H1 (cell line): ENCODE data around the gene RHBDL2. TPM values are rescaled to one million over a fixed set of nuclear protein-coding genes. Genes with fewer than 3 reads are reported as not detected.

ENCODE experiments used
- CTCF ChIA-PET: fragments of 300-600 bp; sonication (Branson Sonifier 250); formaldehyde crosslinking; loops from one replicate; lab custom pipeline; 2021; ENCODE audit not compliant: partially characterized antibody; lab: Charles Lee
- POLR2A ChIA-PET: fragments of 300-600 bp; sonication (Branson Sonifier 250); formaldehyde crosslinking; loops from one replicate; lab custom pipeline; 2021; ENCODE audit warnings: inconsistent platforms; ENCODE audit not compliant: partially characterized antibody; lab: Charles Lee
- DNase-seq, 2 experiments: peaks; one replicate each; pipeline versions ENCODE4 v3.0.0 to v3.0.0-alpha.2; 2010 to 2022; ENCODE audit warnings: low spot score in 2 of 2, low read depth in 1 of 2, mixed read lengths in 1 of 2
- FAIRE-seq: peaks from 2 replicates; lab custom pipeline; 2011; peaks lifted over from hg19 to GRCh38; lab: Jason Lieb, UNC
- H2AFZ ChIP-seq: 2 replicates; pipeline ENCODE4 v1.8.1; 2012; ENCODE audit warnings: low read length, inconsistent platforms
- H2AK5ac ChIP-seq: 2 replicates; pipeline ENCODE4 v1.6.1; 2013; ENCODE audit warnings: low read depth, low read length
- H2BK120ac ChIP-seq: replicated peaks from 2 replicates; pipeline ENCODE3; 2013; ENCODE audit warnings: low read depth, low read length, inconsistent platforms
- H2BK12ac ChIP-seq: 2 replicates; pipeline ENCODE4 v1.6.1; 2013; ENCODE audit warnings: low read depth, low read length
- H2BK15ac ChIP-seq: 2 replicates; pipeline ENCODE4 v1.6.1; 2013; ENCODE audit warnings: low read length
- H2BK20ac ChIP-seq: 2 replicates; pipeline ENCODE4 v1.6.1; 2013; ENCODE audit warnings: low read length
- H2BK5ac ChIP-seq: 2 replicates; pipeline ENCODE4 v1.6.1; 2013; ENCODE audit warnings: low read depth, low read length
- H3K14ac ChIP-seq: 2 replicates; pipeline ENCODE4 v1.6.1; 2013; ENCODE audit warnings: inconsistent platforms; ENCODE audit not compliant: insufficient read length
- H3K18ac ChIP-seq: 2 replicates; pipeline ENCODE4 v1.6.1; 2013; ENCODE audit warnings: low read length; ENCODE audit errors: extremely low read depth
- H3K23ac ChIP-seq: 2 replicates; pipeline ENCODE4 v1.6.1; 2013; ENCODE audit warnings: inconsistent platforms; ENCODE audit not compliant: insufficient read length
- H3K23me2 ChIP-seq: 2 replicates; pipeline ENCODE4 v1.6.1; 2013; ENCODE audit warnings: low read depth, low read length
- H3K27ac ChIP-seq: 2 replicates; pipeline ENCODE4 v1.6.1; 2011; ENCODE audit warnings: low read depth, low read length, inconsistent platforms
- H3K27me3 ChIP-seq, 4 experiments: replicated peaks in 1 of 4; 1 replicate in 1 of 4; 2 replicates in 3 of 4; pipeline versions ENCODE4 v1.6.1 to v1.8.1; 2011 to 2013; ENCODE audit warnings: low read length in 3 of 4, mild to moderate bottlenecking in 3 of 4, inconsistent platforms in 2 of 4, mixed read lengths in 2 of 4, moderate library complexity in 1 of 4; ENCODE audit not compliant: control insufficient read depth in 3 of 4, insufficient read depth in 3 of 4; ENCODE audit errors: extremely low read depth in 1 of 4
- H3K36me3 ChIP-seq, 4 experiments: 2 replicates each; pipeline versions ENCODE4 v1.6.1 to v1.8.1; 2011 to 2013; ENCODE audit warnings: mild to moderate bottlenecking in 4 of 4, low read length in 3 of 4, moderate library complexity in 2 of 4, control low read depth in 1 of 4, inconsistent platforms in 1 of 4; ENCODE audit not compliant: insufficient read depth in 4 of 4, control insufficient read depth in 2 of 4
- H3K4ac ChIP-seq: replicated peaks from 2 replicates; pipeline ENCODE3; 2013; ENCODE audit warnings: low read length, low read depth, mixed read lengths, inconsistent platforms; ENCODE audit not compliant: insufficient read length
- H3K4me1 ChIP-seq, 4 experiments: replicated peaks in 1 of 4; 1 replicate in 1 of 4; 2 replicates in 3 of 4; pipeline versions ENCODE4 v1.6.1 to v1.8.1; 2011 to 2013; ENCODE audit warnings: low read length in 3 of 4, inconsistent platforms in 2 of 4, mixed read lengths in 1 of 4; ENCODE audit not compliant: insufficient read depth in 4 of 4, control insufficient read depth in 3 of 4
- H3K4me2 ChIP-seq, 2 experiments: 2 replicates each; pipeline versions ENCODE4 v1.6.1 to v1.8.1; 2011 to 2013; ENCODE audit warnings: low read depth in 2 of 2, low read length in 2 of 2, control low read depth in 1 of 2, inconsistent platforms in 1 of 2, mild to moderate bottlenecking in 1 of 2; ENCODE audit not compliant: insufficient read depth in 1 of 2
- H3K4me3 ChIP-seq, 4 experiments: fragments of 200-600, 300-600 bp in 1 of 4; sonication (generic), shearing (Covaris generic), sonication (Bioruptor Twin) in 1 of 4; 2 replicates each; pipeline versions ENCODE4 v1.5.1 to v1.8.1; 2011 to 2016; ENCODE audit warnings: low read length in 4 of 4, low read depth in 3 of 4, control low read depth in 2 of 4, inconsistent platforms in 2 of 4, mild to moderate bottlenecking in 2 of 4, mixed read lengths in 1 of 4, moderate library complexity in 1 of 4; ENCODE audit not compliant: insufficient read depth in 2 of 4; ENCODE audit errors: extremely low read depth in 1 of 4
- H3K56ac ChIP-seq: replicated peaks from 2 replicates; pipeline ENCODE3; 2013; ENCODE audit warnings: low read depth, mild to moderate bottlenecking, mixed read lengths, low read length, inconsistent platforms; ENCODE audit not compliant: insufficient read length
- H3K79me1 ChIP-seq: 2 replicates; pipeline ENCODE4 v1.6.1; 2013; ENCODE audit warnings: low read depth, low read length, control low read depth
- H3K79me2 ChIP-seq, 2 experiments: 2 replicates each; pipeline versions ENCODE4 v1.6.1 to v1.8.1; 2012 to 2013; ENCODE audit warnings: low read length in 2 of 2, mild to moderate bottlenecking in 2 of 2, inconsistent platforms in 1 of 2; ENCODE audit not compliant: insufficient read depth in 2 of 2, control insufficient read depth in 1 of 2
- H3K9ac ChIP-seq, 4 experiments: replicated peaks in 1 of 4; 1 replicate in 1 of 4; 2 replicates in 3 of 4; pipeline versions ENCODE4 v1.6.1 to v1.8.1; 2011 to 2013; ENCODE audit warnings: low read depth in 3 of 4, low read length in 3 of 4, control low read depth in 2 of 4, mild to moderate bottlenecking in 2 of 4, moderate library complexity in 2 of 4, inconsistent platforms in 1 of 4; ENCODE audit errors: extremely low read depth in 1 of 4
- H3K9me3 ChIP-seq, 2 experiments: 2 replicates each; pipeline versions ENCODE4 v1.6.1 to v1.8.1; 2012 to 2013; ENCODE audit warnings: mild to moderate bottlenecking in 2 of 2, moderate library complexity in 2 of 2, control low read depth in 1 of 2, inconsistent platforms in 1 of 2, low read depth in 1 of 2, low read length in 1 of 2, mixed read lengths in 1 of 2; ENCODE audit not compliant: insufficient read depth in 2 of 2
- H4K20me1 ChIP-seq, 2 experiments: replicated peaks in 1 of 2; 2 replicates each; pipeline versions ENCODE3 to v1.8.1; 2011 to 2013; ENCODE audit warnings: inconsistent platforms in 2 of 2, low read length in 2 of 2, mild to moderate bottlenecking in 1 of 2; ENCODE audit not compliant: insufficient read depth in 2 of 2, control insufficient read depth in 1 of 2
- H4K5ac ChIP-seq: 2 replicates; pipeline ENCODE4 v1.6.1; 2013; ENCODE audit warnings: low read length, low read depth, mixed read lengths, inconsistent platforms; ENCODE audit not compliant: insufficient read length
- H4K8ac ChIP-seq: 2 replicates; pipeline ENCODE4 v1.8.0; 2013; ENCODE audit warnings: mild to moderate bottlenecking, moderate library complexity, low read length, inconsistent platforms; ENCODE audit not compliant: insufficient read depth; ENCODE audit errors: extremely low read depth
- H4K91ac ChIP-seq: replicated peaks from 2 replicates; pipeline ENCODE3; 2013; ENCODE audit warnings: low read length, mixed read lengths, inconsistent platforms; ENCODE audit not compliant: insufficient read length
- BACH1 ChIP-seq: IDR thresholded peaks from 2 replicates; pipeline ENCODE4 v1.6.1; 2012; ENCODE audit warnings: low read length, improper control_type of control experiment
- CBX8 ChIP-seq: fragments of 300-800, 300-1000 bp; sonication (generic); IDR thresholded peaks from 2 replicates; pipeline ENCODE4 v1.7.1; 2016; ENCODE audit warnings: low read depth, low read length, borderline replicate concordance
- CEBPB ChIP-seq: IDR thresholded peaks from 2 replicates; pipeline ENCODE4 v1.6.1; 2012; ENCODE audit warnings: low read depth, low read length
- CTBP2 ChIP-seq: IDR thresholded peaks from 2 replicates; pipeline ENCODE4 v1.7.0; 2011; ENCODE audit warnings: borderline replicate concordance, mild to moderate bottlenecking, moderate library complexity, mixed read lengths, low read length; ENCODE audit not compliant: insufficient read depth, insufficient read length
- EGR1 ChIP-seq: IDR thresholded peaks from 2 replicates; pipeline ENCODE4 v1.6.1; 2011; ENCODE audit warnings: low read depth, low read length, borderline replicate concordance
- GABPA ChIP-seq: IDR thresholded peaks from 2 replicates; pipeline ENCODE4 v1.6.1; 2011; ENCODE audit warnings: mild to moderate bottlenecking, low read length, moderate library complexity, borderline replicate concordance; ENCODE audit not compliant: insufficient read depth
- JUND ChIP-seq: IDR thresholded peaks from 2 replicates; pipeline ENCODE4 v1.6.1; 2011; ENCODE audit warnings: mild to moderate bottlenecking, improper control_type of control experiment, low read length
- MAFK ChIP-seq: IDR thresholded peaks from 2 replicates; pipeline ENCODE4 v1.6.1; 2012; ENCODE audit warnings: low read depth, mild to moderate bottlenecking, improper control_type of control experiment, low read length
- POLR2A ChIP-seq, 2 experiments: IDR thresholded peaks; 1 replicate in 1 of 2; 2 replicates in 1 of 2; pipeline ENCODE4 v1.6.1; 2011; ENCODE audit warnings: low read depth in 2 of 2, low read length in 2 of 2, mild to moderate bottlenecking in 2 of 2; ENCODE audit errors: control extremely low read depth in 1 of 2
- POU5F1 ChIP-seq: IDR thresholded peaks from 2 replicates; pipeline ENCODE4 v1.6.1; 2011; ENCODE audit warnings: low read depth, mild to moderate bottlenecking, low read length, moderate library complexity
- SP2 ChIP-seq: IDR thresholded peaks from 2 replicates; pipeline ENCODE4 v1.6.1; 2012; ENCODE audit warnings: mild to moderate bottlenecking, low read length, inconsistent platforms
- TBP ChIP-seq: IDR thresholded peaks from 2 replicates; pipeline ENCODE4 v1.6.1; 2011; ENCODE audit warnings: low read depth, low read length, improper control_type of control experiment
- WGBS, 2 experiments: shearing (Covaris generic) in 1 of 2; methylation state at CpG; one replicate each; pipeline versions ENCODE4 v1.1.6 to v1.1.7; 2013 to 2015; ENCODE audit warnings: low lambda C conversion rate in 2 of 2, mixed read lengths in 2 of 2, inconsistent platforms in 1 of 2, low coverage in 1 of 2, missing lambda C conversion rate in 1 of 2; ENCODE audit not compliant: insufficient replicate concordance in 2 of 2, insufficient coverage in 1 of 2, insufficient read length in 1 of 2; ENCODE audit errors: extremely low coverage in 1 of 2, missing lambda C conversion rate in 1 of 2; 5-methylcytosine and 5-hydroxymethylcytosine counted together
- polyA plus RNA-seq, 7 experiments: library from polyadenylated mRNA; depleted of rRNA in 3 of 7; stranded (reverse) in 5 of 7; unstranded in 2 of 7; fragments of >200 nt in 5 of 7; fragments of 200-250 nt in 2 of 7; gene quantifications; 1 replicate in 5 of 7; 2 replicates in 1 of 7; 4 replicates in 1 of 7; pipeline versions ENCODE4 v1.2.1 to v1.2.3, GENCODE V29; 2011 to 2013; ENCODE audit warnings: missing spikeins in 2 of 7, mixed read lengths in 2 of 7
- total RNA-seq: library from RNA; stranded (reverse); fragmentation: NEBNext Ultra II Directional; extraction: Animal tissue kit (Norgen Biotek cat#: 25700); gene quantifications from 2 replicates; pipeline ENCODE4 v1.2.1, GENCODE V29; 2021

Gene RHBDL2
- total and polyA plus RNA-seq, 2 of the 8 experiments (the other 6 are each of a cell fraction or from before 2014, with no cell fraction given), result 0.42 to 0.84 TPM

DNA sequence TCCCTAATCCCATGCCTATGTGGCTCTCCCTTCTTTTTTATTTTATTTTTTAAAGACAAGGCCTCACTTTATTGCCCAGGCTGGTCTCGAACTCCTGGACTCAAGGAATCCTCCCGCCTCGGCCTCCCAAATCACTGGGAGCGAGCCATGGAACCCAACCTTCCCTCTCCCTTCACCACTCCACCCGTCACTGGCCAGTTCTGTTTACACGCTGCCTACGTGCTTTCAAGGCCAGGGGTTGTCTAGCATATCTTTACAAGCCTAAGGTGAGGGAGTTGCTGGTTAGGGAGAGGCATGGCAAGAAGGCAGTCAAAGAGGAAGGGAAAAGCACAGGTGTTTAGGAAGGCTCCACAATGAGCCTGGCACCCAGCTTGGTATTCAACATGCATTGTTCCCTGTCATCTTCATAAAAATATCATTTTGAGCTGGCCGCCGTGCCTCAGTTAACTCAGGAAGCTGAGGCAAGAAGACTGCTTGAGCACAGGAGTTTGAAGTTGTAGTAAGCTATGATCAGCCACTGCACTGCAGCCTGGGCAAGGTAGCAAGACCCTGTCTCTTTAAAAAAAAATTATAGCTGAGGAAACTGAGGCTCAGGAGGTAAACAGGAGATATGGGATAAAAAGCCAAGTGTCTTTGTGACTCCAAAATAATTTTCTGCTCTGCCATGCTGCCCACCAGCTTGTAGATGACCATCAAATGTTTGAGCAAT is 1.1 kb downstream of the RHBDL2 start:
- peaks cover 0 to 9% (median 3%) of the 10 kb centered on the region in 4 experiments; a peak in 5 of 7 replicates for H3K4me1 ChIP-seq
- no peak overlapping the region for H2AK5ac ChIP-seq
- H3K79me2 ChIP-seq, result no peaks in the 10 kb centered on the region
- no peak overlapping the region for H2BK15ac ChIP-seq
- H3K27ac ChIP-seq, result no peak overlapping the region
- H2BK12ac ChIP-seq, result no peak overlapping the region
- DNase-seq (no peak), FAIRE-seq (no peak)
- no peak for TF ChIP-seq POU5F1
- no peak for TF ChIP-seq POLR2A (IDR thresholded peaks at IDR 0.05; ENCODE audit: control extremely low read depth in 1 of 2, low read depth in 2 of 2, low read length in 2 of 2)
- TF ChIP-seq CTBP2, result no peak
- no peak for TF ChIP-seq SP2
- no peak for TF ChIP-seq GABPA
- TF ChIP-seq EGR1, result no peak
- no peak for TF ChIP-seq BACH1
- no peak for TF ChIP-seq JUND
- TF ChIP-seq TBP, result no peak
- TF ChIP-seq CBX8, result no peak
- no peak for TF ChIP-seq CEBPB
- no peak for TF ChIP-seq MAFK
- ChIA-PET POLR2A (interaction anchor here (1.1 to 1.9 kb wide), 2 partner anchors 57 to 86 kb away, joined by 3 to 5 read pairs; partner anchors contain the start of gene NDUFS5), CTCF (interaction anchor here (0.6 to 0.7 kb wide), 2 partner anchors 306 to 320 kb away, joined by 3 read pairs; no protein-coding TSS in a partner anchor)
- H4K5ac ChIP-seq, result no peak overlapping the region
- no peak overlapping the region for H3K4me3 ChIP-seq
- H2BK20ac ChIP-seq, result no peak overlapping the region
- H4K8ac ChIP-seq, result no peak overlapping the region; the same call in 1 of the 2 replicates
- no peak overlapping the region for H2BK5ac ChIP-seq
- H3K36me3 ChIP-seq, result no peaks in the 10 kb centered on the region
- H2BK120ac ChIP-seq, result no peak overlapping the region
- no peaks in the 10 kb centered on the region; the same call in 1 of the 2 replicates for H3K23me2 ChIP-seq
- H3K27me3 ChIP-seq, result no peaks in the 10 kb centered on the region
- no peak overlapping the region for H3K23ac ChIP-seq
- H3K79me1 ChIP-seq, result no peaks in the 10 kb centered on the region; the same call in 1 of the 2 replicates
- WGBS, 2 experiments, result 90% methylated on average over 9 of the region's 9 CpGs; no CpG with 5 or more reads in 1 of the 2 experiments
- H3K18ac ChIP-seq, result no peak overlapping the region
- no peak overlapping the region for H3K9ac ChIP-seq
- H4K20me1 ChIP-seq, result no peaks in the 10 kb centered on the region
- no peaks in the 10 kb centered on the region for H3K9me3 ChIP-seq
- H2AFZ ChIP-seq, result no peak overlapping the region
- H3K14ac ChIP-seq, result no peak overlapping the region
- no peak overlapping the region for H3K4ac ChIP-seq
- H4K91ac ChIP-seq, result no peak overlapping the region
- H3K4me2 ChIP-seq, result no peak overlapping the region
- no peak overlapping the region for H3K56ac ChIP-seq
